ENCODE results near the gene LRBA.
"Not testable (repeated sequence)": the region's sequence is repeated elsewhere in the genome, so short reads cannot be mapped to it uniquely, and the experiment has no call there.

The LRBA gene

GRCh38 chr4:151014521-151015458, at the start of gene LRBA:
Gene LRBA (minus strand): TSS chr4:151015284. CDS start chr4:151014642, 642 bp downstream.
- peak within 1 kb of the TSS; percentile 99 for H3K4me3 Mint-ChIP-seq
- no peaks in the 10 kb centered on the region for H3K9me3 Mint-ChIP-seq

GRCh38 chr4:151063143-151063542, 48.1 kb upstream of the LRBA start:
- not testable (repeated sequence) for H3K4me3 Mint-ChIP-seq; H3K27ac Mint-ChIP-seq; H3K9me3 Mint-ChIP-seq; H3K4me1 Mint-ChIP-seq (ENCODE audit: low read depth); H3K27me3 Mint-ChIP-seq; H3K36me3 Mint-ChIP-seq (ENCODE audit: low read depth)

More at GRCh38 chr4:151014521-151015458, at the start of gene LRBA:
- Mint-ChIP-seq H3K36me3 (ENCODE audit: low read depth) (peaks cover 20% of the 10 kb centered on the region), H3K4me1 (ENCODE audit: low read depth) (peaks cover 34% of the 10 kb centered on the region), H3K27me3 (no peaks in the 10 kb centered on the region), H3K27ac (peak within 1 kb of the TSS; percentile 99)

- no peaks in the 10 kb centered on the region for H3K4me1 Mint-ChIP-seq (ENCODE audit: low read depth)
- H3K27ac Mint-ChIP-seq, result no peak overlapping the region
- no peaks in the 10 kb centered on the region for H3K27me3 Mint-ChIP-seq
Observed at GRCh38 chr4:151055539-151055938, 40.5 kb upstream of the LRBA start.

GRCh38 chr4:151052785-151053184, 37.7 kb upstream of the LRBA start:
- Mint-ChIP-seq H3K4me3 (no peak overlapping the region), H3K9me3 (no peaks in the 10 kb centered on the region), H3K36me3 (ENCODE audit: low read depth) (no peaks in the 10 kb centered on the region), H3K27me3 (no peaks in the 10 kb centered on the region), H3K4me1 (ENCODE audit: low read depth) (no peaks in the 10 kb centered on the region), H3K27ac (no peak overlapping the region)

More at GRCh38 chr4:151055539-151055938, 40.5 kb upstream of the LRBA start:
- Mint-ChIP-seq H3K36me3 (ENCODE audit: low read depth) (no peaks in the 10 kb centered on the region), H3K9me3 (no peaks in the 10 kb centered on the region), H3K4me3 (no peak overlapping the region)

- H3K36me3 Mint-ChIP-seq (ENCODE audit: low read depth), result no peaks in the 10 kb centered on the region
- H3K27me3 Mint-ChIP-seq, result no peaks in the 10 kb centered on the region
- no peaks in the 10 kb centered on the region for H3K9me3 Mint-ChIP-seq
- no peak overlapping the region for H3K4me3 Mint-ChIP-seq
- no peaks in the 10 kb centered on the region for H3K4me1 Mint-ChIP-seq (ENCODE audit: low read depth)
- no peak overlapping the region for H3K27ac Mint-ChIP-seq
Observed at GRCh38 chr4:151049430-151049884, 34.4 kb upstream of the LRBA start.

DNA sequence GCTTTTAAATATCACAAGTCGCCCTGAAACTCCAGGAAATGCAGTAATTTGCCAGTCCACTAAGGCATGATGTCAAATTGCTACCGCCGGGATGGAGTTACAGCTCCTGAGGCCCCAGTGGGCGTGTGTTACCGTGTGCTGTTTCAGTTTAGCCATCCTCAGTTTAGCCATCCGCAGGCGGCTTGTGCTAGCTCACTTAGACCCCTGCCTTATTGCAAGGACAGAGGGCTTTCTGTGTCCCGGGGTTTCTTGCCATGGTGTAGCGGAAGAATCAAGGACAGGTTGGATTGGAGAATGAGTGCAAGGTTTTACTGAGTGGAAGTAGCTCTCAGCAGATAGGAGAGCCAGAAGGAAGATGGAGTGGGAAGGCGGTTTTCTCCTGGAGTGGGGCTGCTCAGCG, 33.8 kb upstream of the LRBA start:
- no peaks in the 10 kb centered on the region for H3K27me3 Mint-ChIP-seq
- no peaks in the 10 kb centered on the region for H3K4me1 Mint-ChIP-seq (ENCODE audit: low read depth)
- H3K36me3 Mint-ChIP-seq (ENCODE audit: low read depth), result no peaks in the 10 kb centered on the region
- no peak overlapping the region for H3K4me3 Mint-ChIP-seq
- no peak overlapping the region for H3K27ac Mint-ChIP-seq
- no peaks in the 10 kb centered on the region for H3K9me3 Mint-ChIP-seq

- Mint-ChIP-seq H3K9me3 (no peaks in the 10 kb centered on the region), H3K36me3 (ENCODE audit: low read depth) (no peaks in the 10 kb centered on the region), H3K4me3 (no peak overlapping the region), H3K4me1 (ENCODE audit: low read depth) (peaks cover 4% of the 10 kb centered on the region), H3K27me3 (no peaks in the 10 kb centered on the region), H3K27ac (no peak overlapping the region)
Observed at GRCh38 chr4:151046609-151047008, 31.5 kb upstream of the LRBA start.

DNA sequence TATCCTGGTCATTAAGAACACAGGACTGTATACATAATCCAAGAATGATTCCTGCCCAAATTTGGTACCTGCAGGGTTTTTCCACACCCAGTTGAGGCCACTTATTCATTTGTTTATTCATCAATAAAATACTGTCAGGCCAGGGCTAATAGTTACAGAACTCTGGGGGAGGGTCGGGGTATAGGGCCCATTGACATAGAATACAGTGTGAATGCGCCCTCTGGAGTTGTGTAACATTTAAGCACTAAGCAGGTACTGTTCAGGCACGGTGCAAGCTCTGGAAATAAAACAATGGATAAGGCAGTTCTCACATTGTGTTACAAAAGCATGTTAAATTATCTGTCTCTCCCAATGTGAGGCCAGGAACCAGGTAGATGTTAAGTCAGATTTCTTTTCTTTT, 30.8 kb upstream of the LRBA start:
- no peak overlapping the region for H3K4me3 Mint-ChIP-seq
- H3K27me3 Mint-ChIP-seq, result no peaks in the 10 kb centered on the region
- peaks cover 4% of the 10 kb centered on the region for H3K4me1 Mint-ChIP-seq (ENCODE audit: low read depth)
- H3K9me3 Mint-ChIP-seq, result no peaks in the 10 kb centered on the region
- H3K27ac Mint-ChIP-seq, result no peak overlapping the region
- H3K36me3 Mint-ChIP-seq (ENCODE audit: low read depth), result no peaks in the 10 kb centered on the region

DNA sequence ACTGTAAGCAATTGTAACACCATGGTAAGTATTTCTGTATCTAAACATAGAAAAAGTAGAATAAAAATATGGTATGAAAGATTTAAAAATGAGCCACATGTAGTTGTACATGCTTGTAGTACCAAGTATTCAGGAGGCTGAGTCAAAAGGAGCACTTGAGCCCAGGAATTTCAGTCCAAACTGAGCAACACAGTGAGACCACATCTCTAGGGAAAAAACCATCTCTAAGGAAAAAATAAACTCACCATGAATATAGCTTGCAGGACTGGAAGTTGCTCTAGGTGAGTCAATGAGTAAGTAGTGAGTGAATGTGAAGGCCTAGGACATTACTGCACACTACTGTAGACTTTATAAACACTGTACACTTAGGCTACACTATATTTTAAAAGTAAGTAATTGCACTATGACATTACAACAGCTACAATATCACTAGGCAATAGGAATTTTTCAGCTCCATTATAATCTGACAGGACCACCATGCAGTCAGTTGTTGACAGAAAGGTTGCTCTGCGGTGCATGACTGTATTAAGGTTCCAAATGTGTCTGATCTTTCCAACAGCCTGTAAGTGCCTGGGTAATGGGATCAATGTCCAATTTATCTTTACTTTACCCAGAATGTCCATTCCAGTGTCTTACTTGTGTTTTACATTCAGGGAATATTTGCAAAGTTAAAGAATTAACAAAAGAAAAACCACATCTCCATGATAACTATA, 28.9 kb upstream of the LRBA start:
- Mint-ChIP-seq H3K4me3 (no peak overlapping the region), H3K27me3 (no peaks in the 10 kb centered on the region), H3K9me3 (no peaks in the 10 kb centered on the region), H3K4me1 (ENCODE audit: low read depth) (peaks cover 4% of the 10 kb centered on the region), H3K27ac (no peak overlapping the region), H3K36me3 (ENCODE audit: low read depth) (no peaks in the 10 kb centered on the region)

DNA sequence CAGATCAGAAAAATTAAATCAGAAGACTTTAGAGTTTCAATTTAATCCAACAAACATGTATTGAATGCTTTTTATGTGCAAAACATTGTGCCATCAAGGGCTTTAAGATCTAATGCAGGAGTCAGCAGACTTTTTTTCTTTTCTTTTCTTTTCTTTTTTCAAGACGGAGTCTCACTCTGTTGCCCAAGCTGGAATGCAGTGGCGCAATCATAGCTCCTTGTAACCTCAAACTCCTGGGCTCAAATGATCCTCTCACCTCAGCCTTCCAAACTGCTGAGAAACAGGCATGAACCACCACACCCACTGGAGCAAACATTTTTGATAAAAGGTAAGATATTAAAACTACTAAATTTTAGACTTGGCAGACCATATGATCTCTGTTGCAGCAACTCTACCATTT, 24.6 kb upstream of the LRBA start:
- no peak overlapping the region for H3K27ac Mint-ChIP-seq
- peaks cover 12% of the 10 kb centered on the region for H3K4me1 Mint-ChIP-seq (ENCODE audit: low read depth)
- no peak overlapping the region for H3K4me3 Mint-ChIP-seq
- no peaks in the 10 kb centered on the region for H3K36me3 Mint-ChIP-seq (ENCODE audit: low read depth)
- no peaks in the 10 kb centered on the region for H3K9me3 Mint-ChIP-seq
- no peaks in the 10 kb centered on the region for H3K27me3 Mint-ChIP-seq

DNA sequence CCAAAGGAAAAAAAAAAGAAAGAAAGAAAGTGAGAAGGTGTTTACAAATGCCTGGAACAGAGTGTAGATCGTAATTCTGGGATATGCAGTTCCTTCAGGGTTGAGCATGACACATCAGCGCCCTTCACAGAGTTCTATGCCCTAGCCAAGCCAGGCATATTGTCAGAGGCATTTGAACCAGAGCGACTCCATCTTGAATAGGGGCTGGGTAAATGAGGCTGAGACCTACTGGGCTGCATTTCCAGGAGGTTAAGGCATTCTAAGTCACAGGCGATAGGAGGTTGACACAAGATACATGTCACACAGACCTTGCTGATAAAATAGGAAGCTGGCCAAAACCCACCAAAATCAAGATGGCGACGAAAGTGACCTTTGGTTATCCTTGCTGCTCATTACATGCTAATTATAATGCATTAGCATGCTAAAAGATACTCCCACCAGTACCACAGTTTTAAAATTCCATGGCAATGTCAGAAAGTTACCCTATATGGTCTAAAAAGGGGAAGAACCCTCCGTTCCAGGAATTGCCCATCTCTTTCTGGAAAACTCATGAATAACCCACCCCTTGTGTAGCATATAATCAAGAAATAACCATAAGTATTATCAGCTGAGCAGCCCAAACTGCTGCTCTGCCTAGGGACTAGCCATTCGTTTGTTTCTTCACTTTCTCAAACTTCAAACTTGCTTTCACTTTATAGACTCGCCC, 23.5 kb upstream of the LRBA start:
- Mint-ChIP-seq H3K4me1 (ENCODE audit: low read depth) (peaks cover 12% of the 10 kb centered on the region), H3K36me3 (ENCODE audit: low read depth) (no peaks in the 10 kb centered on the region), H3K4me3 (no peak overlapping the region), H3K9me3 (no peaks in the 10 kb centered on the region), H3K27me3 (no peaks in the 10 kb centered on the region), H3K27ac (no peak overlapping the region)

GRCh38 chr4:151035911-151036310, 20.8 kb upstream of the LRBA start:
- H3K9me3 Mint-ChIP-seq, result no peaks in the 10 kb centered on the region
- H3K27me3 Mint-ChIP-seq, result peaks cover 5% of the 10 kb centered on the region
- no peak overlapping the region for H3K4me3 Mint-ChIP-seq
- no peak overlapping the region for H3K27ac Mint-ChIP-seq
- H3K4me1 Mint-ChIP-seq (ENCODE audit: low read depth), result peaks cover 32% of the 10 kb centered on the region
- H3K36me3 Mint-ChIP-seq (ENCODE audit: low read depth), result no peaks in the 10 kb centered on the region

GRCh38 chr4:151035328-151035727, 20.2 kb upstream of the LRBA start:
- peaks cover 3% of the 10 kb centered on the region for H3K9me3 Mint-ChIP-seq
- peaks cover 37% of the 10 kb centered on the region for H3K4me1 Mint-ChIP-seq (ENCODE audit: low read depth)
- no peaks in the 10 kb centered on the region for H3K36me3 Mint-ChIP-seq (ENCODE audit: low read depth)
- H3K27ac Mint-ChIP-seq, result no peak overlapping the region
- no peak overlapping the region for H3K4me3 Mint-ChIP-seq
- H3K27me3 Mint-ChIP-seq, result peaks cover 5% of the 10 kb centered on the region

DNA sequence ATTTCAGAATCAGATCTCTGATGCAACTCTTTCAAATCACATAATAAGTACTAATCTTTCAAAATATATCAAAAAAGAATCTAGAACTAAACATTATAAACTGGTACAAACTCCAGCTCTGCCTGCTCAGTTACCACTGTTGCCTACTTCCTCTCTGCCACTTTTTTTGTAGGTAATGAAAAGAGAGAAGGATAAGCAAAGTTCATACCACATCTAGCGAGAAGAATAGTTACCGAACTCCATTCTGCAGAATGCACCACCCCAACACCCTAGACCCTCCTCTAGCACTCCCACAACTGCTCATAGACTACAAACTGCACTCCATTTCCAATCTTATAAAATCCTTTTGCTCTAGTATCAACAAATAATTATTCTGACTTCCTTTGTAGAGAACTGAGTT, 19.7 kb upstream of the LRBA start:
- H3K4me3 Mint-ChIP-seq, result no peak overlapping the region
- no peak overlapping the region for H3K27ac Mint-ChIP-seq
- H3K36me3 Mint-ChIP-seq (ENCODE audit: low read depth), result peaks cover 4% of the 10 kb centered on the region
- peaks cover 8% of the 10 kb centered on the region for H3K27me3 Mint-ChIP-seq
- H3K9me3 Mint-ChIP-seq, result peaks cover 3% of the 10 kb centered on the region
- peaks cover 42% of the 10 kb centered on the region for H3K4me1 Mint-ChIP-seq (ENCODE audit: low read depth)
